Naive thymus-derived CD8-positive, alpha-beta T cell (primary cell): ENCODE data around the gene IGFBP4. TPM values are rescaled to one million over a fixed set of nuclear protein-coding genes. Genes with fewer than 3 reads are reported as not detected.

ENCODE experiments used
- ATAC-seq, 2 donors: fragments of 150-1000 bp; cut with Tn5 transposase in 1 of 2; sonication (Bioruptor Pico), chemical (Tn5 transposase) in 1 of 2; 1 replicate in 1 of 2; 2 replicates in 1 of 2; pipeline ENCODE4 v1.10.0; 2021; ENCODE audit warnings: mild to moderate bottlenecking in 2 of 2, moderate library complexity in 2 of 2
- POLR2A ChIA-PET: fragments of 350-600 bp; sonication (Branson Sonifier 250); formaldehyde crosslinking; loops from one replicate; lab custom pipeline; 2021; ENCODE audit warnings: antibody characterized with exemption; lab: Charles Lee
- DNase-seq, 10 donors: peaks; one replicate each; pipeline versions ENCODE4 v3.0.0 to v3.0.0-alpha.2; 2020 to 2022
- H3K27ac Mint-ChIP-seq, 10 donors: one replicate each; pipeline ENCODE4 v1.8.0; 2020 to 2022; ENCODE audit warnings: mild to moderate bottlenecking in 10 of 10, mixed read lengths in 10 of 10, moderate library complexity in 4 of 10, inconsistent platforms in 1 of 10
- H3K27me3 Mint-ChIP-seq, 5 donors: one replicate each; pipeline ENCODE4 v1.8.0; 2021 to 2022; ENCODE audit warnings: mixed read lengths in 5 of 5
- H3K36me3 Mint-ChIP-seq, 3 donors: one replicate each; pipeline ENCODE4 v1.8.0; 2020 to 2022; ENCODE audit warnings: mixed read lengths in 3 of 3, mild to moderate bottlenecking in 2 of 3, inconsistent platforms in 1 of 3
- H3K4me1 Mint-ChIP-seq, 4 donors: one replicate each; pipeline ENCODE4 v1.8.0; 2021 to 2022; ENCODE audit warnings: mixed read lengths in 4 of 4
- H3K4me3 Mint-ChIP-seq, 10 donors: one replicate each; pipeline ENCODE4 v1.8.0; 2020 to 2022; ENCODE audit warnings: mild to moderate bottlenecking in 10 of 10, mixed read lengths in 10 of 10, moderate library complexity in 6 of 10, inconsistent platforms in 1 of 10
- H3K9me3 Mint-ChIP-seq, 9 donors: one replicate each; pipeline ENCODE4 v1.8.0; 2020 to 2022; ENCODE audit warnings: mixed read lengths in 9 of 9, mild to moderate bottlenecking in 3 of 9, inconsistent platforms in 1 of 9, moderate library complexity in 1 of 9
- polyA plus RNA-seq, 3 donors: library from polyadenylated mRNA; unstranded; fragments of 300-500 nt; fragmentation: Illumina TruSeq; gene quantifications; one replicate each; pipeline ENCODE4 v1.2.3, GENCODE V29; 2021
- total RNA-seq, 8 experiments: library from RNA in 2 of 8; stranded (reverse) in 2 of 8; gene quantifications; one replicate each; pipeline ENCODE4 v1.2.3 and lab custom pipeline; 2021 to 2026

The IGFBP4 gene
- total and polyA plus RNA-seq, 5 experiments from 2014 or later: 0.09 to 1.0 (median 0.83) TPM; not detected in 1

GRCh38 chr17:40448639-40449261 is 5.5 kb downstream of the IGFBP4 start:
- Mint-ChIP-seq H3K4me1 (peaks cover 18 to 37% (median 29%) of the 10 kb centered on the region in 4 donors), H3K36me3 (no peaks in the 10 kb centered on the region), H3K27me3 (peaks cover 0 to 26% (median 3%) of the 10 kb centered on the region in 5 donors), H3K4me3 (no peak overlapping the region), H3K9me3 (no peaks in the 10 kb centered on the region), H3K27ac (no peak overlapping the region)
- ATAC-seq (no peak), DNase-seq (no peak)
- POLR2A ChIA-PET: interaction anchor here (1.3 kb wide), 1 partner anchor 107 kb away, joined by 3 read pairs; no protein-coding TSS in a partner anchor

- peaks cover 10 to 23% (median 16%) of the 10 kb centered on the region in 4 donors for H3K4me1 Mint-ChIP-seq
- no peak overlapping the region for H3K4me3 Mint-ChIP-seq
- no peaks in the 10 kb centered on the region for H3K36me3 Mint-ChIP-seq
- no peak overlapping the region for H3K27ac Mint-ChIP-seq
- no peaks in the 10 kb centered on the region for H3K9me3 Mint-ChIP-seq
- peak in 3 of 10 donors; percentile 14 to 24 (median 21) for DNase-seq
- peaks cover 0 to 15% (median 3%) of the 10 kb centered on the region in 5 donors for H3K27me3 Mint-ChIP-seq
- no peak for ATAC-seq
- POLR2A ChIA-PET: no interaction called here
These were observed 6.9 kb downstream of the IGFBP4 start for GRCh38 chr17:40450175-40450574.

- ATAC-seq (no peak), DNase-seq (no peak)
- Mint-ChIP-seq H3K9me3 (no peaks in the 10 kb centered on the region), H3K36me3 (no peaks in the 10 kb centered on the region), H3K27me3 (peaks cover 0 to 14% (median 3%) of the 10 kb centered on the region in 5 donors), H3K27ac (no peak overlapping the region), H3K4me1 (peaks cover 8 to 17% (median 14%) of the 10 kb centered on the region in 4 donors), H3K4me3 (no peak overlapping the region)
- POLR2A ChIA-PET: interaction anchor here (0.8 kb wide), 1 partner anchor 41 kb away, joined by 3 read pairs; no protein-coding TSS in a partner anchor
These were observed 8.2 kb downstream of the IGFBP4 start for GRCh38 chr17:40451420-40451819.

GRCh38 chr17:40452216-40452787 is 9.1 kb downstream of the IGFBP4 start:
- Mint-ChIP-seq H3K27ac (no peak overlapping the region), H3K4me3 (no peak overlapping the region), H3K9me3 (no peaks in the 10 kb centered on the region), H3K4me1 (peaks cover 8 to 16% (median 13%) of the 10 kb centered on the region in 4 donors), H3K36me3 (no peaks in the 10 kb centered on the region), H3K27me3 (peaks cover 0 to 14% (median 3%) of the 10 kb centered on the region in 5 donors)
- no peak for ATAC-seq
- DNase-seq: no peak
- POLR2A ChIA-PET: no interaction called here

- no peak overlapping the region for H3K27ac Mint-ChIP-seq
- POLR2A ChIA-PET: no interaction called here
- H3K4me3 Mint-ChIP-seq: no peak overlapping the region
These were observed 9.7 kb downstream of the IGFBP4 start for GRCh38 chr17:40452921-40453378.

GRCh38 chr17:40453881-40454612 is 10.8 kb downstream of the IGFBP4 start:
- ATAC-seq: no peak
- no peak for DNase-seq
- Mint-ChIP-seq H3K4me3 (no peak overlapping the region), H3K36me3 (no peaks in the 10 kb centered on the region), H3K9me3 (no peaks in the 10 kb centered on the region), H3K4me1 (no peaks in the 10 kb centered on the region), H3K27ac (peak overlapping the region in 1 of 10 donors; percentile 12), H3K27me3 (peaks cover 0 to 4% (median 0%) of the 10 kb centered on the region in 5 donors)
- POLR2A ChIA-PET: no interaction called here

More at GRCh38 chr17:40452921-40453378, 9.7 kb downstream of the IGFBP4 start:
- DNase-seq (no peak), ATAC-seq (no peak)
- no peaks in the 10 kb centered on the region for H3K36me3 Mint-ChIP-seq
- peaks cover 0 to 9% (median 0%) of the 10 kb centered on the region in 5 donors for H3K27me3 Mint-ChIP-seq
- H3K4me1 Mint-ChIP-seq: peaks cover 5 to 11% (median 9%) of the 10 kb centered on the region in 4 donors
- no peaks in the 10 kb centered on the region for H3K9me3 Mint-ChIP-seq

GRCh38 chr17:40454613-40454995 is 11.4 kb downstream of the IGFBP4 start:
- Mint-ChIP-seq H3K4me1 (no peaks in the 10 kb centered on the region), H3K4me3 (no peak overlapping the region), H3K27ac (peak overlapping the region in 1 of 10 donors; percentile 12), H3K9me3 (no peaks in the 10 kb centered on the region), H3K36me3 (no peaks in the 10 kb centered on the region), H3K27me3 (peaks cover 0 to 4% (median 0%) of the 10 kb centered on the region in 5 donors)
- ATAC-seq (no peak), DNase-seq (no peak)
- POLR2A ChIA-PET: no interaction called here

- POLR2A ChIA-PET: no interaction called here
- Mint-ChIP-seq H3K27me3 (peaks cover 0 to 4% (median 0%) of the 10 kb centered on the region in 5 donors), H3K4me3 (no peak overlapping the region), H3K4me1 (no peaks in the 10 kb centered on the region), H3K27ac (no peak overlapping the region), H3K36me3 (no peaks in the 10 kb centered on the region), H3K9me3 (no peaks in the 10 kb centered on the region)
- ATAC-seq (no peak), DNase-seq (no peak)
These were observed 13.2 kb downstream of the IGFBP4 start for GRCh38 chr17:40456396-40456951.

GRCh38 chr17:40457369-40457768 is 14.1 kb downstream of the IGFBP4 start:
- POLR2A ChIA-PET: no interaction called here
- Mint-ChIP-seq H3K4me3 (no peak overlapping the region), H3K27ac (no peak overlapping the region), H3K9me3 (no peaks in the 10 kb centered on the region), H3K27me3 (peaks cover 0 to 4% (median 0%) of the 10 kb centered on the region in 5 donors), H3K36me3 (no peaks in the 10 kb centered on the region), H3K4me1 (no peaks in the 10 kb centered on the region)
- no peak for DNase-seq
- no peak for ATAC-seq

GRCh38 chr17:40457964-40458791 is 14.9 kb downstream of the IGFBP4 start:
- DNase-seq: no peak
- Mint-ChIP-seq H3K9me3 (no peaks in the 10 kb centered on the region), H3K4me1 (no peaks in the 10 kb centered on the region), H3K36me3 (no peaks in the 10 kb centered on the region), H3K4me3 (no peak overlapping the region), H3K27me3 (peaks cover 0 to 4% (median 0%) of the 10 kb centered on the region in 5 donors), H3K27ac (no peak overlapping the region)
- no peak for ATAC-seq
- POLR2A ChIA-PET: interaction anchor here (0.7 kb wide), 1 partner anchor 413 kb away, joined by 3 read pairs; no protein-coding TSS in a partner anchor

GRCh38 chr17:40458851-40459482 is 15.7 kb downstream of the IGFBP4 start:
- Mint-ChIP-seq H3K27me3 (peaks cover 0 to 4% (median 0%) of the 10 kb centered on the region in 5 donors), H3K9me3 (no peaks in the 10 kb centered on the region), H3K27ac (peak overlapping the region in 1 of 10 donors; percentile 39), H3K4me3 (no peak overlapping the region), H3K36me3 (no peaks in the 10 kb centered on the region), H3K4me1 (no peaks in the 10 kb centered on the region)
- POLR2A ChIA-PET: interaction anchor here (0.7 kb wide), 1 partner anchor 412 kb away, joined by 3 read pairs; no protein-coding TSS in a partner anchor
- DNase-seq (no peak), ATAC-seq (no peak)
